GM19397 (cell line): ENCODE data around the gene MAB21L1.

Source experiments
- ATAC-seq: cut with Tn5 transposase; IDR thresholded peaks from one replicate; pipeline ENCODE4 v1.9.1; 2021; ENCODE audit warnings: mild to moderate bottlenecking, moderate library complexity; ENCODE audit not compliant: unreplicated experiment

Gene MAB21L1

GRCh38 chr13:35480346-35480745, 3.9 kb upstream of the MAB21L1 start:
- ATAC-seq = no peak

- ATAC-seq = no peak
These were observed 3.2 kb upstream of the MAB21L1 start for GRCh38 chr13:35479706-35480105.

- ATAC-seq = no peak
These were observed 2.6 kb upstream of the MAB21L1 start for GRCh38 chr13:35479038-35479492.

GRCh38 chr13:35478271-35479037, 2.0 kb upstream of the MAB21L1 start:
- no peak for ATAC-seq

- ATAC-seq = no peak
These were observed 977 bp upstream of the MAB21L1 start for GRCh38 chr13:35477386-35477946.

- ATAC-seq = no peak
These were observed 1.1 kb downstream of the MAB21L1 start for GRCh38 chr13:35475212-35475959.

GRCh38 chr13:35474496-35475211, 1.8 kb downstream of the MAB21L1 start:
- ATAC-seq = no peak

GRCh38 chr13:35473802-35474201, 2.7 kb downstream of the MAB21L1 start:
- no peak for ATAC-seq

- ATAC-seq = no peak
These were observed 3.2 kb downstream of the MAB21L1 start for GRCh38 chr13:35473206-35473775.

GRCh38 chr13:35472323-35472881, 4.1 kb downstream of the MAB21L1 start:
- no peak for ATAC-seq

- no peak for ATAC-seq
These were observed 4.7 kb downstream of the MAB21L1 start for GRCh38 chr13:35471706-35472322.

GRCh38 chr13:35470671-35471661, 5.5 kb downstream of the MAB21L1 start:
- no peak for ATAC-seq

GRCh38 chr13:35469806-35470525, 6.5 kb downstream of the MAB21L1 start:
- ATAC-seq = no peak

GRCh38 chr13:35468195-35468594, 8.3 kb downstream of the MAB21L1 start:
- ATAC-seq = no peak

- ATAC-seq = no peak
These were observed 11.1 kb downstream of the MAB21L1 start for GRCh38 chr13:35465371-35465770.

GRCh38 chr13:35460061-35460460, 16.4 kb downstream of the MAB21L1 start:
- no peak for ATAC-seq

GRCh38 chr13:35457258-35457657, 19.2 kb downstream of the MAB21L1 start:
- no peak for ATAC-seq

GRCh38 chr13:35455022-35455421, 21.5 kb downstream of the MAB21L1 start:
- no peak for ATAC-seq
